BJ (cell line): Measurements from ENCODE around the gene CCDC91. TPM values are rescaled to one million over a fixed set of nuclear protein-coding genes. Genes with fewer than 3 reads are reported as not detected.

Experiments
- CTCF ChIA-PET: fragments of 350-600 bp; formaldehyde crosslinking; extraction: SDS; loops from one replicate; lab custom pipeline; 2021; ENCODE audit warnings: antibody characterized with exemption, inconsistent platforms; lab: Yijun Ruan, JAX
- POLR2A ChIA-PET: fragments of 300-600 bp; sonication (Branson Sonifier 250); formaldehyde crosslinking; extraction: SDS; loops from one replicate; lab custom pipeline; 2021; ENCODE audit warnings: antibody characterized with exemption; lab: Charles Lee
- DNase-seq: peaks from one replicate; pipeline ENCODE4 v3.0.0-alpha.2; 2011; ENCODE audit warnings: low read depth
- H3K27me3 ChIP-seq: 2 replicates; pipeline ENCODE4 v1.6.0; 2011; ENCODE audit warnings: low read length; ENCODE audit not compliant: control insufficient read depth, insufficient read depth
- H3K36me3 ChIP-seq: 2 replicates; pipeline ENCODE4 v1.5.1; 2011; ENCODE audit warnings: low read length; ENCODE audit not compliant: control insufficient read depth, insufficient read depth
- H3K4me3 ChIP-seq: 2 replicates; pipeline ENCODE4 v1.5.1; 2011; ENCODE audit warnings: low read depth, mild to moderate bottlenecking, control low read depth, low read length
- CTCF ChIP-seq: IDR thresholded peaks from 2 replicates; pipeline ENCODE4 v1.5.1; 2011; ENCODE audit warnings: low read depth, mild to moderate bottlenecking, control low read depth, inconsistent platforms, low read length, moderate library complexity; ENCODE audit not compliant: insufficient read depth
- polyA plus RNA-seq: library from polyadenylated mRNA; depleted of rRNA; stranded (reverse); fragments of >200 nt; gene quantifications from 2 replicates; pipeline ENCODE4 v1.2.3, GENCODE V29; 2011

Gene CCDC91
- polyA plus RNA-seq, 1 experiment = 11.9 TPM

- TF ChIP-seq CTCF = no peak
- POLR2A ChIA-PET = no interaction called here
- Histone ChIP-seq H3K27me3 (no peaks in the 10 kb centered on the region), H3K4me3 (no peak overlapping the region), H3K36me3 (no peaks in the 10 kb centered on the region)
- DNase-seq = no peak
- CTCF ChIA-PET = interaction anchor here (0.9 kb wide), 1 partner anchor 121 kb away, joined by 3 read pairs; no protein-coding TSS in a partner anchor
Observed at GRCh38 chr12:28512406-28512805, 322.1 kb downstream of the CCDC91 start.

- Histone ChIP-seq H3K27me3 (no peaks in the 10 kb centered on the region), H3K4me3 (no peak overlapping the region), H3K36me3 (no peaks in the 10 kb centered on the region)
- no peak for DNase-seq
- no peak for TF ChIP-seq CTCF
- ChIA-PET CTCF (interaction anchor here (0.9 kb wide), 1 partner anchor 122 kb away, joined by 3 read pairs; no protein-coding TSS in a partner anchor), POLR2A (no interaction called here)
Observed at GRCh38 chr12:28512876-28513275, 322.6 kb downstream of the CCDC91 start.

- DNase-seq = no peak
- Histone ChIP-seq H3K4me3 (no peak overlapping the region), H3K27me3 (no peaks in the 10 kb centered on the region), H3K36me3 (no peaks in the 10 kb centered on the region)
- ChIA-PET POLR2A (no interaction called here), CTCF (no interaction called here)
- TF ChIP-seq CTCF = no peak
Observed at GRCh38 chr12:28513983-28514382, 323.7 kb downstream of the CCDC91 start.

GRCh38 chr12:28517101-28517500 is 326.8 kb downstream of the CCDC91 start:
- ChIA-PET CTCF (no interaction called here), POLR2A (no interaction called here)
- TF ChIP-seq CTCF = no peak
- H3K27me3 ChIP-seq = no peaks in the 10 kb centered on the region
- H3K36me3 ChIP-seq = no peaks in the 10 kb centered on the region
- H3K4me3 ChIP-seq = no peak overlapping the region
- DNase-seq = no peak

GRCh38 chr12:28527631-28528249 is 337.5 kb downstream of the CCDC91 start:
- no peaks in the 10 kb centered on the region for H3K27me3 ChIP-seq
- ChIA-PET CTCF (no interaction called here), POLR2A (no interaction called here)
- no peak for DNase-seq
- no peak for TF ChIP-seq CTCF
- no peaks in the 10 kb centered on the region for H3K36me3 ChIP-seq
- H3K4me3 ChIP-seq = no peak overlapping the region
